Thyroid gland (tissue), 4 donors: ENCODE results near the gene TEKT3. TPM values are rescaled to one million over a fixed set of nuclear protein-coding genes. Genes with fewer than 3 reads are reported as not detected.

Experiments used
- DNase-seq, 2 donors: peaks; one replicate each; pipeline ENCODE4 v3.0.0-alpha.2; 2019
- H3K27ac ChIP-seq, 3 donors: fragments of 200-600 bp; sonication (generic); 1 replicate in 2 of 3; 2 replicates in 1 of 3; pipeline ENCODE4 v1.5.1; 2016 to 2019; ENCODE audit warnings: mild to moderate bottlenecking in 1 of 3, moderate library complexity in 1 of 3
- H3K27me3 ChIP-seq: fragments of 200-600 bp; sonication (generic); one replicate; pipeline ENCODE4 v1.5.1; 2019
- H3K36me3 ChIP-seq, 2 donors: fragments of 200-600 bp; sonication (generic); one replicate each; pipeline ENCODE4 v1.5.1; 2016 to 2019
- H3K4me1 ChIP-seq, 2 donors: fragments of 200-600 bp; sonication (generic); one replicate each; pipeline ENCODE4 v1.5.1; 2017 to 2019
- H3K4me3 ChIP-seq, 3 donors: fragments of 200-600 bp; sonication (generic); replicated peaks in 1 of 3; 1 replicate in 2 of 3; 2 replicates in 1 of 3; pipeline ENCODE4 v1.5.1; 2016; ENCODE audit warnings: mild to moderate bottlenecking in 1 of 3
- H3K9me3 ChIP-seq: fragments of 200-600 bp; sonication (generic); one replicate; pipeline ENCODE4 v1.5.1; 2017
- POLR2A ChIP-seq, 2 donors: fragments of 450-650 bp; IDR thresholded peaks; one replicate each; pipeline ENCODE4 v1.6.1; 2017; ENCODE audit warnings: antibody characterized with exemption in 2 of 2, mild to moderate bottlenecking in 2 of 2, moderate library complexity in 1 of 2
- WGBS, 2 donors: methylation state at CpG; one replicate each; pipeline ENCODE4 v1.1.5; 2017; 5-methylcytosine and 5-hydroxymethylcytosine counted together
- intact Hi-C: fragments of 100-400 bp; cut with DNase I; formaldehyde crosslinking; loops from one replicate; pipeline ENCODE4 v1.15.1; 2023
- total RNA-seq, 4 donors: library from RNA; depleted of rRNA; stranded (reverse); fragments of >200 nt; gene quantifications; one replicate each; pipeline ENCODE4 v1.2.3, GENCODE V29; 2016
- TF ChIP-seq, protein P1 (sequence below), 6 experiments: fragments of 200-600 bp in 3 of 6; fragments of 450-650 bp in 3 of 6; sonication (generic) in 3 of 6; IDR thresholded peaks; one replicate each; pipeline ENCODE4 v1.5.1; 2016 to 2019; ENCODE audit warnings: antibody characterized with exemption in 6 of 6, mild to moderate bottlenecking in 2 of 6, inconsistent platforms in 1 of 6, moderate library complexity in 1 of 6

Gene TEKT3
- 1 to 10 TPM in 3 of 4 donors, not detected in 1; 1.1 to 2.3 (median 1.9) TPM for total RNA-seq

- Histone ChIP-seq H3K36me3 (no peaks in the 10 kb centered on the region), H3K27ac (no peak within 1 kb of the TSS), H3K9me3 (no peaks in the 10 kb centered on the region), H3K4me3 (peak within 1 kb of the TSS; percentile 6 to 84 (median 49)), H3K4me1 (no peaks in the 10 kb centered on the region), H3K27me3 (no peaks in the 10 kb centered on the region)
- intact Hi-C loops: no loop called here
- WGBS, 2 donors: 2% methylated on average over 16 to 21 of the region's 36 CpGs
- DNase-seq: peak; percentile 91
- TF ChIP-seq POLR2A (IDR thresholded peaks at IDR 0.05): peak in 1 of 2 donors; percentile 35
- TF ChIP-seq, protein P1, sequence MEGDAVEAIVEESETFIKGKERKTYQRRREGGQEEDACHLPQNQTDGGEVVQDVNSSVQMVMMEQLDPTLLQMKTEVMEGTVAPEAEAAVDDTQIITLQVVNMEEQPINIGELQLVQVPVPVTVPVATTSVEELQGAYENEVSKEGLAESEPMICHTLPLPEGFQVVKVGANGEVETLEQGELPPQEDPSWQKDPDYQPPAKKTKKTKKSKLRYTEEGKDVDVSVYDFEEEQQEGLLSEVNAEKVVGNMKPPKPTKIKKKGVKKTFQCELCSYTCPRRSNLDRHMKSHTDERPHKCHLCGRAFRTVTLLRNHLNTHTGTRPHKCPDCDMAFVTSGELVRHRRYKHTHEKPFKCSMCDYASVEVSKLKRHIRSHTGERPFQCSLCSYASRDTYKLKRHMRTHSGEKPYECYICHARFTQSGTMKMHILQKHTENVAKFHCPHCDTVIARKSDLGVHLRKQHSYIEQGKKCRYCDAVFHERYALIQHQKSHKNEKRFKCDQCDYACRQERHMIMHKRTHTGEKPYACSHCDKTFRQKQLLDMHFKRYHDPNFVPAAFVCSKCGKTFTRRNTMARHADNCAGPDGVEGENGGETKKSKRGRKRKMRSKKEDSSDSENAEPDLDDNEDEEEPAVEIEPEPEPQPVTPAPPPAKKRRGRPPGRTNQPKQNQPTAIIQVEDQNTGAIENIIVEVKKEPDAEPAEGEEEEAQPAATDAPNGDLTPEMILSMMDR (IDR thresholded peaks at IDR 0.05): no peak
These were observed at the start of gene TEKT3 for GRCh38 chr17:15341385-15341849. TEKT3 (minus strand) TSS chr17:15341597; CDS start chr17:15331585, 10,012 bp downstream.

GRCh38 chr17:15388356-15389041 is 47.1 kb upstream of the TEKT3 start:
- TF ChIP-seq, protein P1 (IDR thresholded peaks at IDR 0.05): no peak
- TF ChIP-seq POLR2A (IDR thresholded peaks at IDR 0.05): no peak
- Histone ChIP-seq H3K36me3 (no peaks in the 10 kb centered on the region), H3K27me3 (no peaks in the 10 kb centered on the region), H3K9me3 (no peaks in the 10 kb centered on the region), H3K4me3 (no peak overlapping the region), H3K4me1 (peaks cover 6% of the 10 kb centered on the region in 2 donors), H3K27ac (no peak overlapping the region)
- no peak for DNase-seq
- 67 to 93% methylated on average over 8 of the region's 8 CpGs for WGBS, 2 donors
- intact Hi-C loops: no loop called here

DNA sequence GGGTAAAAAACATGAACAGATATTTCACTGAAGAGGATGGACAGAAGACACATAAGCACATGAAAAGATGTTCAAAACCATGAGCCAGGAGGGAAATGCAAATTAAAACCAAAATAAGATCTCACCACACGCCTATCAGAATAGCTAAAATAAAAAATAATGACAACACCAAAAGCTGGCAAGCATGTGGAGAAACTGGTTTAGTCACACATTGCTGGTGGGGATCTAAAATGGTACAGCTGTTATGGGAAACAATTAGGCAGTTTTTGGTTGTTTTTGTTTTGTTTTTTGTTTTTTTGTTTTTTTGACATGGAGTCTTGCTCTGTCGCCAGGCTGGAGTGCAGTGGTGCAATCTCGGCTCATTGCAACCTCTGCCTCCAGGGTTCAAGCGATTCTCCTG is 44.7 kb upstream of the TEKT3 start:
- intact Hi-C loops: no loop called here
- Histone ChIP-seq H3K9me3 (no peaks in the 10 kb centered on the region), H3K27me3 (no peaks in the 10 kb centered on the region), H3K36me3 (no peaks in the 10 kb centered on the region), H3K4me3 (no peak overlapping the region), H3K4me1 (peaks cover 6% of the 10 kb centered on the region in 2 donors), H3K27ac (no peak overlapping the region)
- TF ChIP-seq, protein P1 (IDR thresholded peaks at IDR 0.05): no peak
- TF ChIP-seq POLR2A (IDR thresholded peaks at IDR 0.05): no peak
- DNase-seq: no peak
- 95 to 98% methylated on average over 4 of the region's 4 CpGs for WGBS, 2 donors

- Histone ChIP-seq H3K4me3 (no peak overlapping the region), H3K36me3 (no peaks in the 10 kb centered on the region), H3K27ac (no peak overlapping the region), H3K9me3 (no peaks in the 10 kb centered on the region), H3K27me3 (no peaks in the 10 kb centered on the region), H3K4me1 (peaks cover 6% of the 10 kb centered on the region in 2 donors)
- DNase-seq: no peak
- TF ChIP-seq POLR2A (IDR thresholded peaks at IDR 0.05): no peak
- TF ChIP-seq, protein P1 (IDR thresholded peaks at IDR 0.05): no peak
- 39 to 68% methylated on average over 2 of the region's 2 CpGs for WGBS, 2 donors
- intact Hi-C loops: no loop called here
These were observed 43.9 kb upstream of the TEKT3 start for GRCh38 chr17:15385305-15385704.

DNA sequence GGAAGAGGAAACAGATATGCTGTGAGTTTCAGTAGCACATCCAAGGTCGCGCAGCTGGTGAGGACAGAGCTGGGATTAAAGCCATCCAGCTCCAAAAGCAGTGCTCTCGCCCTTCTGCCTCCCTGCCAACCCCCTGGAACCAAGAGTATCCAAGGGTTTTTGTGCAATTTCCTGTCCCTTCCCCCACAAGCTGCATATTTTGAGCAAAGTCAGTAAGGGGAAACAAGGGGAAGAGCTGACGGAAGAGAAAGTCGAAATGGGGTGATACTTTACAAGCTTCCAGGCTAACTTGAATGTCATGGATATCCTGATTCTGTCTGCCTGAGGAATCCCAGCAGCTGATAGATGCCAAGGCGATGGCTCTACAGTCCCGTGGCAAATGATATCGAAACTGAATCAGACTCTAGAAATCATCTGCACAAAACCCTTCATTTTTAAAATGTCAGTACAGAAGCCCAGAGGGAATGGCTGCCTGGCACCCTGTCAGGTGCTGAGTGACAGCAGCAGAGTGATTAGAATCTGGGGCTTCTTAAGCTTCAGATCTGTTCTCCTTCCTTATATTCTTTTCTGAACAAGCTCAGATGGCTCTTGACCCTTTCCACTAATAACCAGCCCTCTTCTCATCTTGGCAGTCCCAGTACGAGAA is 42.9 kb upstream of the TEKT3 start:
- TF ChIP-seq POLR2A (IDR thresholded peaks at IDR 0.05): no peak
- TF ChIP-seq, protein P1 (IDR thresholded peaks at IDR 0.05): no peak
- Histone ChIP-seq H3K9me3 (no peaks in the 10 kb centered on the region), H3K4me1 (peaks cover 6% of the 10 kb centered on the region in 2 donors), H3K27ac (peak overlapping the region in 2 of 3 donors; percentile 1 to 17), H3K4me3 (no peak overlapping the region), H3K27me3 (no peaks in the 10 kb centered on the region), H3K36me3 (no peaks in the 10 kb centered on the region)
- intact Hi-C loops: no loop called here
- peak in 1 of 2 donors; percentile 24 for DNase-seq
- WGBS, 2 donors: 65 to 72% methylated on average over 9 of the region's 9 CpGs
